ENCODE data around the gene UNC13A.

DNA sequence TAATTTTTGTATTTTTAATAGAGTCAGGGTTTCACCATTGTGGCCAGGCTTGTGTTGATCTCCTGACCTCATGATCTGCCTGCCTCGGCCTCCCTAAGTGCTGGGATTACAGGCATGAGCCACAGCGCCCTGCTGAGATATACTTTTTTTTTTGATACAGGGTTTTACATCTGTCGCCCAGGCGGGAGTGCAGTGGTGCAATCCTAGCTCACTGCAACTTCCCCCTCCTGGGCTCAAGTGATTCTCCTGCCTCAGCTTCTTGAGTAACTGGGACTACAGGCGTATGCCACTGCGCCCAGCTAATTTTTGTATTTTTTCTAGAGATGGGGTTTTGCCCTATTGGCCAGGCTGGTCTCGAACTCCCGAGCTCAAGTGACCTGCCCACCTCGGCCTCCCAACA is 130.7 kb downstream of the UNC13A start:
- TF ChIP-seq POLR2A (IDR thresholded peaks at IDR 0.05): no peak
- TF ChIP-seq, protein P1, sequence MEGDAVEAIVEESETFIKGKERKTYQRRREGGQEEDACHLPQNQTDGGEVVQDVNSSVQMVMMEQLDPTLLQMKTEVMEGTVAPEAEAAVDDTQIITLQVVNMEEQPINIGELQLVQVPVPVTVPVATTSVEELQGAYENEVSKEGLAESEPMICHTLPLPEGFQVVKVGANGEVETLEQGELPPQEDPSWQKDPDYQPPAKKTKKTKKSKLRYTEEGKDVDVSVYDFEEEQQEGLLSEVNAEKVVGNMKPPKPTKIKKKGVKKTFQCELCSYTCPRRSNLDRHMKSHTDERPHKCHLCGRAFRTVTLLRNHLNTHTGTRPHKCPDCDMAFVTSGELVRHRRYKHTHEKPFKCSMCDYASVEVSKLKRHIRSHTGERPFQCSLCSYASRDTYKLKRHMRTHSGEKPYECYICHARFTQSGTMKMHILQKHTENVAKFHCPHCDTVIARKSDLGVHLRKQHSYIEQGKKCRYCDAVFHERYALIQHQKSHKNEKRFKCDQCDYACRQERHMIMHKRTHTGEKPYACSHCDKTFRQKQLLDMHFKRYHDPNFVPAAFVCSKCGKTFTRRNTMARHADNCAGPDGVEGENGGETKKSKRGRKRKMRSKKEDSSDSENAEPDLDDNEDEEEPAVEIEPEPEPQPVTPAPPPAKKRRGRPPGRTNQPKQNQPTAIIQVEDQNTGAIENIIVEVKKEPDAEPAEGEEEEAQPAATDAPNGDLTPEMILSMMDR (IDR thresholded peaks at IDR 0.05): no peak

Measured in prostate gland (tissue), 2 donors.